GM12865 (cell line): ENCODE results near the gene P2RY12.

Experiments used
- DNase-seq: peaks from one replicate; pipeline ENCODE4 v3.0.0; 2010; ENCODE audit warnings: low read depth
- H3K4me3 ChIP-seq: 2 replicates; pipeline ENCODE4 v1.5.1; 2011; ENCODE audit warnings: mild to moderate bottlenecking, low read depth, low read length, control low read depth
- CTCF ChIP-seq: IDR thresholded peaks from 2 replicates; pipeline ENCODE4 v1.5.1; 2011; ENCODE audit warnings: low read length, control low read depth, low read depth, inconsistent platforms; ENCODE audit not compliant: insufficient read depth; ENCODE audit errors: missing control alignments

P2RY12 gene

GRCh38 chr3:151322511-151322910 is 62.0 kb downstream of the P2RY12 start:
- TF ChIP-seq CTCF: no peak
- no peak for DNase-seq
- no peak overlapping the region for H3K4me3 ChIP-seq

- no peak for DNase-seq
- no peak overlapping the region for H3K4me3 ChIP-seq
- TF ChIP-seq CTCF: no peak
Observed at GRCh38 chr3:151321526-151321925, 63.0 kb downstream of the P2RY12 start.

GRCh38 chr3:151320131-151320530 is 64.4 kb downstream of the P2RY12 start:
- DNase-seq: no peak
- no peak overlapping the region for H3K4me3 ChIP-seq
- TF ChIP-seq CTCF: no peak

GRCh38 chr3:151319628-151320027 is 64.9 kb downstream of the P2RY12 start:
- DNase-seq: no peak
- no peak for TF ChIP-seq CTCF
- H3K4me3 ChIP-seq: no peak overlapping the region

GRCh38 chr3:151318991-151319390 is 65.6 kb downstream of the P2RY12 start:
- DNase-seq: no peak
- no peak for TF ChIP-seq CTCF
- H3K4me3 ChIP-seq: no peak overlapping the region

GRCh38 chr3:151318313-151318712 is 66.2 kb downstream of the P2RY12 start:
- H3K4me3 ChIP-seq: no peak overlapping the region
- DNase-seq: no peak
- no peak for TF ChIP-seq CTCF

- H3K4me3 ChIP-seq: no peak within 1 kb of the TSS
- no peak for TF ChIP-seq CTCF
- peak; percentile 30 for DNase-seq
Observed at GRCh38 chr3:151316267-151316991, 68.1 kb downstream of the P2RY12 start, which contains the start of gene GPR87. Gene GPR87, minus strand, starts transcription at chr3:151316820. Its CDS starts 16,720 bp downstream, at chr3:151300100.
